Measurements from ENCODE around the gene REST. TPM values are rescaled to one million over a fixed set of nuclear protein-coding genes. Genes with fewer than 3 reads are reported as not detected.
"Not testable (repeated sequence)": the region's sequence is repeated elsewhere in the genome, so short reads cannot be mapped to it uniquely, and the experiment has no call there.

Gene REST
- total and polyA plus RNA-seq, 2 donors (not counting 1 experiment from before 2014, with no cell fraction given), result 30.5 to 33.0 TPM

DNA sequence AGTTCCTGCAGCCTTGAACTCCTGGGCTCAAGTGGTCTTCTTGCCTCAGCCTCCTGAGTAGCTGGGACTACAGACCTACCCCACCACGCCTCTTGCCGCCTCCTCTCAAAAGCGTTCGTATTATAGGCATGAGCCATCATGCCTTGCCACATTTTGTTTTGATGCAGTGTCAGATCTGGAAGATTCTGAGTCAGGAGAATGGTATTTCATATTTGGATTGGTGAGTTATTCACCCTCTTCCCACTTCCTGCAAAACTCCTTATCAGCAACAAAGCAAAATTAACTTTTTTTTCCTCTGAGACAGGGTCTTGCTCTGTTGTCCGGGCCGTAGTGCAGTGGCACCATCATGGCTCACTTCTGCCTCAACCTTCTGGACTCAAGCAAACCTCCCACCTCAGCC is 29.6 kb downstream of the REST start:
- DNase-seq (ENCODE audit: low read depth in 2 of 2), result peak; percentile 76 to 91
- Histone ChIP-seq H3K36me3 (ENCODE audit: control insufficient read depth, insufficient read depth, low read length) (no peaks in the 10 kb centered on the region), H3K79me2 (ENCODE audit: control insufficient read depth, insufficient read depth, low read length) (no peaks in the 10 kb centered on the region), H3K4me2 (ENCODE audit: extremely low read depth, insufficient read depth, low read length) (peak overlapping the region; percentile 32), H2AFZ (ENCODE audit: low read length) (no peak overlapping the region), H3K4me3 (replicated peaks in 1 of 4; ENCODE audit: control extremely low read depth in 1 of 4, insufficient read depth in 1 of 4, low read depth in 3 of 4, low read length in 4 of 4) (no peak overlapping the region), H3K9me3 (ENCODE audit: control insufficient read depth, insufficient read depth, low read depth, low read length) (no peaks in the 10 kb centered on the region), H3K27ac (ENCODE audit: insufficient read depth, low read length) (peak overlapping the region; percentile 61), H3K4me1 (ENCODE audit: control insufficient read depth, extremely low read depth, insufficient read depth, low read length) (peaks cover 6% of the 10 kb centered on the region), H3K27me3 (ENCODE audit: control insufficient read depth, insufficient read depth, low read length) (no peaks in the 10 kb centered on the region), H3K9ac (ENCODE audit: insufficient read depth, low read length) (no peak overlapping the region), H4K20me1 (ENCODE audit: control insufficient read depth, extremely low read depth, insufficient read depth, low read length) (no peaks in the 10 kb centered on the region)
- TF ChIP-seq EZH2 (IDR thresholded peaks at IDR 0.05; ENCODE audit: low read length, missing control alignments) (no peak), CTCF (conservative IDR thresholded peaks at IDR 0.05 in 1 of 2, IDR thresholded peaks at IDR 0.05 in 1 of 2; ENCODE audit: low read depth in 1 of 2, low read length in 2 of 2) (no peak)

DNA sequence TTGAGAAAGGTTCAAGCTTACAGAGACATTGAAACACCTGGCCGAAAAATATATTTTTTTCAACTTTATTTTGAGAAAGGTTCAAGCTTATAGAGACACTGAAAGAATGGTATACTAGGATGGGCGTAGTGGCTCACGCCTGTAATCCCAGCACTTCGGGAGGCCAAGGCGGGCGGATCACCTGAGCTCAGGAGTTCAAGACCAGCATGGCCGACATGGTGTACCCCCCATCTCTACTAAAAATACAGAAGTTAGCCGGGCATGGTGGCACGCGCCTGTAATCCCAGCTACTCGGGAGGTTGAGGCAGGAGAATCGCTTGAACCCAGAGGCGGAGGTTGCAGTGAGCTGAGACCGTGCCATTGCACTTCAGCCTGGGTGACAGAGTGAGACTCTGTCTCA is 32.1 kb downstream of the REST start:
- not testable (repeated sequence) for H2AFZ ChIP-seq (ENCODE audit: low read length); H3K27ac ChIP-seq (ENCODE audit: insufficient read depth, low read length); H3K4me1 ChIP-seq (ENCODE audit: control insufficient read depth, extremely low read depth, insufficient read depth, low read length); H3K27me3 ChIP-seq (ENCODE audit: control insufficient read depth, insufficient read depth, low read length); H3K9ac ChIP-seq (ENCODE audit: insufficient read depth, low read length); H3K4me2 ChIP-seq (ENCODE audit: extremely low read depth, insufficient read depth, low read length); H3K9me3 ChIP-seq (ENCODE audit: control insufficient read depth, insufficient read depth, low read depth, low read length); H3K36me3 ChIP-seq (ENCODE audit: control insufficient read depth, insufficient read depth, low read length); H4K20me1 ChIP-seq (ENCODE audit: control insufficient read depth, extremely low read depth, insufficient read depth, low read length); DNase-seq (ENCODE audit: low read depth in 2 of 2); H3K79me2 ChIP-seq (ENCODE audit: control insufficient read depth, insufficient read depth, low read length); H3K4me3 ChIP-seq (replicated peaks in 1 of 4; ENCODE audit: control extremely low read depth in 1 of 4, insufficient read depth in 1 of 4, low read depth in 3 of 4, low read length in 4 of 4)

- Histone ChIP-seq H3K4me1 (ENCODE audit: control insufficient read depth, extremely low read depth, insufficient read depth, low read length) (peaks cover 6% of the 10 kb centered on the region), H3K27ac (ENCODE audit: insufficient read depth, low read length) (no peak overlapping the region), H3K4me2 (ENCODE audit: extremely low read depth, insufficient read depth, low read length) (no peak overlapping the region), H3K27me3 (ENCODE audit: control insufficient read depth, insufficient read depth, low read length) (no peaks in the 10 kb centered on the region), H3K36me3 (ENCODE audit: control insufficient read depth, insufficient read depth, low read length) (no peaks in the 10 kb centered on the region), H2AFZ (ENCODE audit: low read length) (no peak overlapping the region), H3K9ac (ENCODE audit: insufficient read depth, low read length) (no peak overlapping the region), H3K4me3 (replicated peaks in 1 of 4; ENCODE audit: control extremely low read depth in 1 of 4, insufficient read depth in 1 of 4, low read depth in 3 of 4, low read length in 4 of 4) (no peak overlapping the region), H3K79me2 (ENCODE audit: control insufficient read depth, insufficient read depth, low read length) (no peaks in the 10 kb centered on the region), H3K9me3 (ENCODE audit: control insufficient read depth, insufficient read depth, low read depth, low read length) (no peaks in the 10 kb centered on the region), H4K20me1 (ENCODE audit: control insufficient read depth, extremely low read depth, insufficient read depth, low read length) (no peaks in the 10 kb centered on the region)
- TF ChIP-seq CTCF (conservative IDR thresholded peaks at IDR 0.05 in 1 of 2, IDR thresholded peaks at IDR 0.05 in 1 of 2; ENCODE audit: low read depth in 1 of 2, low read length in 2 of 2) (no peak), EZH2 (IDR thresholded peaks at IDR 0.05; ENCODE audit: low read length, missing control alignments) (no peak)
- no peak for DNase-seq (ENCODE audit: low read depth in 2 of 2)
These were observed 32.7 kb downstream of the REST start for GRCh38 chr4:56940403-56940802.

Data from fibroblast of lung (primary cell).